ENCODE data around the gene HACE1. TPM values are rescaled to one million over a fixed set of nuclear protein-coding genes. Genes with fewer than 3 reads are reported as not detected.

Gene HACE1
- total RNA-seq, 4 donors from 2014 or later = 10.8 to 17.7 (median 11.6) TPM

- DNase-seq (ENCODE audit: low spot score in 2 of 2) = no peak
- no peak overlapping the region for H3K4me3 ChIP-seq (ENCODE audit: low read depth, poor library complexity, severe bottlenecking)
- 96 to 100% methylated on average over 2 of the region's 2 CpGs for WGBS, 2 donors
- TF ChIP-seq CTCF (IDR thresholded peaks at IDR 0.05) = no peak
- no peak for TF ChIP-seq POLR2A (IDR thresholded peaks at IDR 0.05)
- intact Hi-C loops (cut with DNase I; ENCODE audit: low total_unique reads) = no loop called here
Observed at GRCh38 chr6:104684911-104685415, 174.8 kb downstream of the HACE1 start.

- TF ChIP-seq CTCF (IDR thresholded peaks at IDR 0.05) = no peak
- TF ChIP-seq POLR2A (IDR thresholded peaks at IDR 0.05) = no peak
- intact Hi-C loops (cut with DNase I; ENCODE audit: low total_unique reads) = no loop called here
Observed at GRCh38 chr6:104683809-104684208, 175.9 kb downstream of the HACE1 start.

GRCh38 chr6:104682722-104683643 is 176.7 kb downstream of the HACE1 start:
- intact Hi-C loops (cut with DNase I; ENCODE audit: low total_unique reads) = no loop called here
- WGBS, 2 donors = 71 to 75% methylated on average over 15 of the region's 15 CpGs
- no peak for TF ChIP-seq CTCF (IDR thresholded peaks at IDR 0.05)
- TF ChIP-seq POLR2A (IDR thresholded peaks at IDR 0.05) = no peak
- no peak overlapping the region for H3K4me3 ChIP-seq (ENCODE audit: low read depth, poor library complexity, severe bottlenecking)
- DNase-seq (ENCODE audit: low spot score in 2 of 2) = no peak

More at GRCh38 chr6:104683809-104684208, 175.9 kb downstream of the HACE1 start:
- H3K4me3 ChIP-seq (ENCODE audit: low read depth, poor library complexity, severe bottlenecking) = no peak overlapping the region
- WGBS, 2 donors = 64 to 68% methylated on average over 4 of the region's 4 CpGs
- DNase-seq (ENCODE audit: low spot score in 2 of 2) = no peak

- H3K4me3 ChIP-seq (ENCODE audit: low read depth, poor library complexity, severe bottlenecking) = no peak overlapping the region
- intact Hi-C loops (cut with DNase I; ENCODE audit: low total_unique reads) = no loop called here
- no peak for TF ChIP-seq CTCF (IDR thresholded peaks at IDR 0.05)
- TF ChIP-seq POLR2A (IDR thresholded peaks at IDR 0.05) = no peak
- DNase-seq (ENCODE audit: low spot score in 2 of 2) = no peak
- 68 to 81% methylated on average over 2 of the region's 2 CpGs for WGBS, 2 donors
Observed at GRCh38 chr6:104680539-104680938, 179.2 kb downstream of the HACE1 start.

- WGBS, 2 donors = 38 to 89% methylated on average over 1 of the region's 1 CpG
- H3K4me3 ChIP-seq (ENCODE audit: low read depth, poor library complexity, severe bottlenecking) = no peak overlapping the region
Observed at GRCh38 chr6:104679971-104680370, 179.7 kb downstream of the HACE1 start.

More at GRCh38 chr6:104679971-104680370, 179.7 kb downstream of the HACE1 start:
- intact Hi-C loops (cut with DNase I; ENCODE audit: low total_unique reads) = no loop called here
- no peak for DNase-seq (ENCODE audit: low spot score in 2 of 2)
- TF ChIP-seq CTCF (IDR thresholded peaks at IDR 0.05) (no peak), POLR2A (IDR thresholded peaks at IDR 0.05) (no peak)

Other genes with a start within 250 kb of the HACE1 start
- not detected for gene LIN28B, start 97.2 kb upstream of the HACE1 start, total RNA-seq